Stimulated activated naive CD4-positive, alpha-beta T cell (primary cell): Measurements from ENCODE around the gene YIPF7.

Source experiments
- DNase-seq, 6 experiments: peaks; one replicate each; lab custom pipeline; 2025; lab: John Stamatoyannopoulos, UW

YIPF7 gene

DNA sequence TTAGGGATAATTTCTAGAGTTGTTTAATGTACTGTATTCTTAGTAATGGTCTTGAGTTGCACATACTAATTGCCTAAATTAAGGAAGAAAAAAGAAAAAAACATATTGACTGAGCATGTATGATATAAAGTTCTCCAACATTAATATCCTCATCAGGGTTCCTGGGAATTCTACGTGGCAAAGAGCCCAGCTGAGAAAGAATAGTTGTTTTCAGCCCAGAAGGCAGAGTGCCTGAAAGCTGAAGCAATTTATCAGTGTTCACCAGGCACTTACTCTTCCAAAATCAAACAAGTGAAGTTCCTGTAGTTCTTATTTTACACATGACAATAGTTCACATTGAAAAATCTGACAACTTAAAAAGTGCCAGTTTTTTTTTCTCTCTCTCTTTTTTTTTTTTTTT, 27.7 kb downstream of the YIPF7 start:
- DNase-seq: no peak

DNA sequence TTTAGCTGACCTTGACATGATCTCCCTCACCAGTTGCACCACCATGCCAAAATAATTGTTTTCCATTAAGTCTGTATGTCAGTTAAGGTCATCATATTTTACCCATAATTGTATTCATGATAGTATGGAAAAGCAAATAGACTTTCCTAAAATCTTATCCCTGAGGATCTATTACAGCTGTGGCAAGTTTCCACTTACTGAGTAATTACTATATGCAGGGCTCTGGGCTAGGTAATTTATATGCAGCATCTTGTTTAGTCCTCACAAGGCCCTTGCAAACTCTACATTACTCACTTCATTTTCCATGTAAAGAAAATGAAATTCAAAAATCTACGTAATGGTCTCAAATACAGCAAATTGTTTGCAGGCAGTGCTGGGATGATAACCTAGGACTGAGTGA, 34.8 kb downstream of the YIPF7 start:
- DNase-seq: no peak

DNA sequence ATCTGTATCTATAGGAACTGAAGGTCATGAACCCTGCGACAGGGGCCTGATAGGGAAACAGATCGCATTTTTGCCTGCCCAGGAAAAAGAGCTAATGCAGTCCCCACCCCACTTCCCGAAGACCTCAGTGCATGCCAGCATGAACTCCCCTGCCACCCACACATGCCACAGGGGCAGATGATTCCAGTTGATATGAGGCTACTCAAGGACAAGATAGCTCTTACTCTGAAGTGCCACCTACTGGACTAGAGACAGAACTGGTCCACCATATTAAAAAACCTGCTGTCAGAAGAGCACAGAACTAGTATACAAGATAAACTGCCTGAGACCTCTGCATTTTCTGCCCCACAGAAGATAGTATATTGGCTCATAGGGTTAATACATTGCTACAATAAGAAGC, 68.0 kb downstream of the YIPF7 start:
- DNase-seq: no peak

DNA sequence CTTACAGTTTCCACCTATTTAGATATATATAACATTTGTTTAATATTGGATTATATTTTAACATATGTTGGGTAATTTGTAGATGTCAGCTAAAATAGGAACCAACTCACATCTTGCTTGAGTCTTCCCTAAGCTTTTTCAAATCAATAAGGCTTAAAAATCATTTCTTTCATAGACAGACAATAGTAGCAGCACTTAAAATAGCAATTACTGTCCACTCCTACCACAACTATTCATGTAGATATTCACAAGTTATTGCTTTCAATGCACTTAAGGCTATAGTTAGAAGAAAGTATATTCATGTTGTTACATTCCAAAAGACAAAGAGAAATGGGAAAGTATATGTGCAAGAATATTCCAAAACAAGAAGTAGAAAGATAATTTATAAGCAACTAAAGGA, 71.2 kb downstream of the YIPF7 start:
- DNase-seq: no peak

GRCh38 chr4:44578954-44579353, 72.5 kb downstream of the YIPF7 start:
- no peak for DNase-seq
